Activated CD4-positive, alpha-beta memory T cell treated with anti-CD3 and anti-CD28 coated beads, Interleukin-2, amount 10 ng/mL, durations not matched to agents 7 days and 5 days (primary cell): ENCODE measurements around the gene LRRC4B. TPM values are rescaled to one million over a fixed set of nuclear protein-coding genes. Genes with fewer than 3 reads are reported as not detected.

ENCODE experiments used
- CTCF ChIA-PET: fragments of 350-600 bp; sonication (Branson Sonifier 250); formaldehyde crosslinking; loops from one replicate; lab custom pipeline; 2021; ENCODE audit warnings: antibody characterized with exemption, inconsistent platforms; lab: Charles Lee
- POLR2A ChIA-PET: fragments of 350-600 bp; sonication (Branson Sonifier 250); formaldehyde crosslinking; loops from one replicate; lab custom pipeline; 2021; ENCODE audit warnings: antibody characterized with exemption; lab: Charles Lee
- DNase-seq: peaks from one replicate; pipeline ENCODE4 v3.0.0-alpha.2; 2020
- H3K27ac Mint-ChIP-seq: one replicate; pipeline ENCODE4 v1.8.0; 2021; ENCODE audit warnings: mild to moderate bottlenecking, mixed read lengths
- H3K27me3 Mint-ChIP-seq: one replicate; pipeline ENCODE4 v1.8.0; 2021; ENCODE audit warnings: mixed read lengths
- H3K36me3 Mint-ChIP-seq: one replicate; pipeline ENCODE4 v1.8.0; 2021; ENCODE audit warnings: low read depth, mixed read lengths
- H3K4me1 Mint-ChIP-seq: one replicate; pipeline ENCODE4 v1.8.0; 2021; ENCODE audit warnings: mixed read lengths
- H3K4me3 Mint-ChIP-seq: one replicate; pipeline ENCODE4 v1.8.0; 2021; ENCODE audit warnings: mild to moderate bottlenecking, mixed read lengths
- H3K9me3 Mint-ChIP-seq: one replicate; pipeline ENCODE4 v1.8.0; 2021; ENCODE audit warnings: mixed read lengths
- total RNA-seq, 2 experiments: library from RNA; stranded (reverse); gene quantifications; one replicate each; pipeline ENCODE4 v1.2.3, GENCODE V29; 2021

Gene LRRC4B
- total RNA-seq, 2 experiments from 2014 or later = not detected

- no peak for DNase-seq
- ChIA-PET CTCF (interaction anchor here (0.7 to 3.7 kb wide), 7 partner anchors 10 to 198 kb away, joined by 3 to 19 read pairs (median 7); no protein-coding TSS in a partner anchor), POLR2A (no interaction called here)
- H3K27ac Mint-ChIP-seq = no peak overlapping the region
- H3K9me3 Mint-ChIP-seq = no peaks in the 10 kb centered on the region
- peaks cover 45% of the 10 kb centered on the region for H3K27me3 Mint-ChIP-seq
- H3K4me1 Mint-ChIP-seq = peaks cover 10% of the 10 kb centered on the region
- H3K36me3 Mint-ChIP-seq = no peaks in the 10 kb centered on the region
- H3K4me3 Mint-ChIP-seq = no peak overlapping the region
Observed at GRCh38 chr19:50555033-50555432, 13.2 kb downstream of the LRRC4B start.

DNA sequence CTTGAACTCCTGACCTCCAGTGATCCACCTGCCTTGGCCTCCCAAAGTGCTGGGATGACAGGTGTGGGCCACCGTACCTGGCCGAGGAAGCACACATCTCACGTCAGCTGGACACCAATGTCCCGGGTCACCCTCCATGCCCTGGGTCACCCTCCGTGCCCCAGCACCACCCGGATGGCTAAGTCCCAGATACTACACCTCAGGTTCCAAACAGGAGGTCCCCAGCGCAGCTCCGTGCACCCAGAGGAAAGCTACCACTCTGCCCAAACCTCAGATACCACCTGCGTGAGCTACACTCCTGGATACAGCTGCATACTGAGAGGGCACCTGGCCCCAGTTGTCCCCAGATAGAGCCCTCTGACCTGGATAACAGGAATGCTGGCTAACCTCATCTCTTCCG, 14.0 kb downstream of the LRRC4B start:
- no peak for DNase-seq
- Mint-ChIP-seq H3K9me3 (no peaks in the 10 kb centered on the region), H3K36me3 (no peaks in the 10 kb centered on the region), H3K27ac (no peak overlapping the region), H3K4me1 (peaks cover 10% of the 10 kb centered on the region), H3K27me3 (peaks cover 46% of the 10 kb centered on the region), H3K4me3 (no peak overlapping the region)
- ChIA-PET POLR2A (no interaction called here), CTCF (interaction anchor here (1.0 to 3.7 kb wide), 3 partner anchors 9 to 197 kb away, joined by 3 to 19 read pairs (median 5); no protein-coding TSS in a partner anchor)

DNA sequence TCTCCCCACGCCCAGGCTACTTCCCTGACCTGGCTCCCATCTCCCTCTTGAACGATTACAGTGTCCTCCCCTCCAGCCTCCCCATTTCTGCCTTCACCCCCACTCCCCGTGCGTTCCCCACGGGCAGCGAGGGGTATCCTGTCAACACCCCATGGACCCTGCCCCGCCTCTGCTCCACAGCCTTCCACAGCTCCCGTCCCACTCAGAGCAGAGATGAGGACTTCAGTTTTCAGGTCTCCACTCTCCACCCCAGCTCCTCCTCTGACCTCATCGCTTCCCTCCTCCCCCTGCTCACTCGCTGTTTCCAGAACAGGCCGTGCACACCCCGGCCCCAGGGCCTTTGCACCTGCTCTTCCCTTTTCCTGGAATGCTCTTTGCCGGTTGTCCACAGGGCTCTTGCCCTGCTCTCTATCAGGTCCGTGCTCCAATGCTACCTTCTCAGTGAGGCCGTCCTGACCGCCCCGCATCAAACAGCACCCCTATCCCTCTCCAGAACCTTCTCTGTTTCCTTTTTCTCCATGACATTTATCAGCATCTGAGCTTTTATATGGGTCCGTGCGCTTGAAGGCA, 15.0 kb downstream of the LRRC4B start:
- H3K9me3 Mint-ChIP-seq = no peaks in the 10 kb centered on the region
- ChIA-PET CTCF (no interaction called here), POLR2A (no interaction called here)
- H3K36me3 Mint-ChIP-seq = no peaks in the 10 kb centered on the region
- H3K27me3 Mint-ChIP-seq = peaks cover 44% of the 10 kb centered on the region
- no peak for DNase-seq
- no peak overlapping the region for H3K4me3 Mint-ChIP-seq
- H3K4me1 Mint-ChIP-seq = peaks cover 10% of the 10 kb centered on the region
- H3K27ac Mint-ChIP-seq = no peak overlapping the region

GRCh38 chr19:50552540-50552939, 15.7 kb downstream of the LRRC4B start:
- no peak for DNase-seq
- H3K36me3 Mint-ChIP-seq = no peaks in the 10 kb centered on the region
- H3K27me3 Mint-ChIP-seq = peaks cover 41% of the 10 kb centered on the region
- ChIA-PET POLR2A (no interaction called here), CTCF (no interaction called here)
- H3K4me1 Mint-ChIP-seq = peaks cover 10% of the 10 kb centered on the region
- no peak overlapping the region for H3K27ac Mint-ChIP-seq
- no peak overlapping the region for H3K4me3 Mint-ChIP-seq
- no peaks in the 10 kb centered on the region for H3K9me3 Mint-ChIP-seq

DNA sequence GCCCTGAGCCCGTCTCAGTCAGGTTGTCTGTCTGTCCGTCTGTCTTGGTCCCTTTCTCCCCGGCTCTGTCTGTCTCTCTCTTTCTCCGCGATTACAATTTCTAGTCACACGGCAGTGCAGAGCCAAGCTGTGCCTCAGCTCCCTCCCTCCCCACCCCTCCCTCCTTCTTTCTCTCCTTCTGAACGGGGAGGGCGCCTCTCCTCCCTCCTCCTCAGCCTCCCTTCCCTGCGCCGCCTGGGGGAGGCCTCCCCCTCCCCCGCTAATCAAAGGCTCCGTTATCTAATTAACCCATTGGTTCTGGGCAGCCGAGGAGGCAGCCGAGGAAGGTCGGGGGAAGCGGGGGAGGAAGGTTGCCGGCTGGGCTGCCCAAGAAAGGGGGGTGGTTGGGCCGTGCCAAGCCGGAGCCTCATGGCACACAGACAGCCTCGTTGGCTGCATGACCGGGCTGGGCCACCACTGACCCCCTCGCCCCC, 16.5 kb downstream of the LRRC4B start:
- no peaks in the 10 kb centered on the region for H3K9me3 Mint-ChIP-seq
- H3K36me3 Mint-ChIP-seq = no peaks in the 10 kb centered on the region
- peaks cover 10% of the 10 kb centered on the region for H3K4me1 Mint-ChIP-seq
- DNase-seq = no peak
- ChIA-PET POLR2A (no interaction called here), CTCF (no interaction called here)
- no peak overlapping the region for H3K4me3 Mint-ChIP-seq
- no peak overlapping the region for H3K27ac Mint-ChIP-seq
- H3K27me3 Mint-ChIP-seq = peaks cover 37% of the 10 kb centered on the region

GRCh38 chr19:50551034-50551714, 17.1 kb downstream of the LRRC4B start:
- CTCF ChIA-PET = no interaction called here
- Mint-ChIP-seq H3K27ac (no peak overlapping the region), H3K36me3 (no peaks in the 10 kb centered on the region), H3K9me3 (no peaks in the 10 kb centered on the region), H3K4me3 (no peak overlapping the region), H3K4me1 (peaks cover 6% of the 10 kb centered on the region), H3K27me3 (peaks cover 33% of the 10 kb centered on the region)
- POLR2A ChIA-PET = no interaction called here
- no peak for DNase-seq

- POLR2A ChIA-PET = no interaction called here
- H3K27me3 Mint-ChIP-seq = peaks cover 33% of the 10 kb centered on the region
- H3K4me3 Mint-ChIP-seq = no peak overlapping the region
- no peaks in the 10 kb centered on the region for H3K36me3 Mint-ChIP-seq
- peaks cover 4% of the 10 kb centered on the region for H3K4me1 Mint-ChIP-seq
- H3K27ac Mint-ChIP-seq = no peak overlapping the region
- H3K9me3 Mint-ChIP-seq = no peaks in the 10 kb centered on the region
- no peak for DNase-seq
- CTCF ChIA-PET = no interaction called here
Observed at GRCh38 chr19:50550594-50550966, 17.7 kb downstream of the LRRC4B start.

GRCh38 chr19:50549927-50550593, 18.2 kb downstream of the LRRC4B start:
- H3K36me3 Mint-ChIP-seq = no peaks in the 10 kb centered on the region
- no peaks in the 10 kb centered on the region for H3K9me3 Mint-ChIP-seq
- DNase-seq = no peak
- H3K4me1 Mint-ChIP-seq = no peaks in the 10 kb centered on the region
- no peak overlapping the region for H3K27ac Mint-ChIP-seq
- peaks cover 29% of the 10 kb centered on the region for H3K27me3 Mint-ChIP-seq
- ChIA-PET CTCF (no interaction called here), POLR2A (no interaction called here)
- H3K4me3 Mint-ChIP-seq = no peak overlapping the region

- H3K36me3 Mint-ChIP-seq = no peaks in the 10 kb centered on the region
- H3K9me3 Mint-ChIP-seq = no peaks in the 10 kb centered on the region
- no peak for DNase-seq
- H3K4me1 Mint-ChIP-seq = no peaks in the 10 kb centered on the region
- no peak overlapping the region for H3K4me3 Mint-ChIP-seq
- POLR2A ChIA-PET = no interaction called here
- H3K27ac Mint-ChIP-seq = no peak overlapping the region
- H3K27me3 Mint-ChIP-seq = peaks cover 27% of the 10 kb centered on the region
- CTCF ChIA-PET = interaction anchor here (0.5 kb wide), 1 partner anchor 160 kb away, joined by 3 read pairs; no protein-coding TSS in a partner anchor
Observed at GRCh38 chr19:50549059-50549926, 18.9 kb downstream of the LRRC4B start.

DNA sequence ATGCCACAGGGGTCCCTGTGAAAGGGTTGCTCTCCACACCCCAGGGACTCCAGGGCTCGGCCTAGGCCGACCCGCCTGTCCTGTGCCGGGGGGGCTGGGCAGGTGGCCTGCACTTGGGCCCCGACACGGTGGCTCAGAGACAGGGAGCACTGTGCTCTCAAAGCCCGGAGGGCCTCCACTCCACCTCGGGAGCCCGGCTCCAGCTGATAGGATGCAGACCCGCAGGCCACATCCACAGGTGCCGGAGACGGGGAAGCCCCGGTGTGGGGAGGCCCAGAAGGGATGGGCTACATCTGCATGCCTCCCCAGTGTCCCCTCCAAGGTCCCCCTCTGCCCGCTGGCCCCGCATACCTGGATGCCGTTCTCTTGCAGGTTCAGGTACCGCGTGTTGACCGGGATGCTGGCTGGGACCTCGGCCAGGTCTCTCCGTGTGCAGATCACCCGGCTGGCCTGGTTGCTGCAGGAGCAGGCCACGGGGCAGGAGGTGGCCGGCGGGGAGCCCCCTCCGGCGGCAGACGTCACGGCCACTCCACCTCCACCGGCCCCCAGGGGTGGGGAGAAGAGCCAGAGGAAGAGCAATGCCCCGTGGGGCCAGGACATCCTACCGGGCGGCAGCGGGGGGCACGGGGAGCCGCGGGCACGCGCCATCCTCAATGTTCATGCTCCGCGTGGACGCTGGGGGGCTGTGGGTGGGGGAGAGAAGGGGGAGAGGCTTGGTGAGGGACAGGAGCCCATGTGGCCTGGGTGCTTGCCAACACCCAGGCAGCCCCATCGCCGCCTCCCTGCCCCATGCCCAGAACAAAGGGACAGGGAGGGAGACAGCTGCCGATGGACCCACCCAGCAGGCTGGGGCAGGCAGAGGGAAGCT, 19.8 kb downstream of the LRRC4B start:
- CTCF ChIA-PET = no interaction called here
- no peak overlapping the region for H3K4me3 Mint-ChIP-seq
- POLR2A ChIA-PET = no interaction called here
- DNase-seq = no peak
- H3K27me3 Mint-ChIP-seq = peaks cover 23% of the 10 kb centered on the region
- H3K9me3 Mint-ChIP-seq = no peaks in the 10 kb centered on the region
- no peak overlapping the region for H3K27ac Mint-ChIP-seq
- no peaks in the 10 kb centered on the region for H3K36me3 Mint-ChIP-seq
- H3K4me1 Mint-ChIP-seq = no peaks in the 10 kb centered on the region

- POLR2A ChIA-PET = no interaction called here
- no peak overlapping the region for H3K4me3 Mint-ChIP-seq
- no peaks in the 10 kb centered on the region for H3K9me3 Mint-ChIP-seq
- no peak for DNase-seq
- CTCF ChIA-PET = no interaction called here
- peaks cover 16% of the 10 kb centered on the region for H3K27me3 Mint-ChIP-seq
- H3K27ac Mint-ChIP-seq = no peak overlapping the region
- H3K36me3 Mint-ChIP-seq = no peaks in the 10 kb centered on the region
- no peaks in the 10 kb centered on the region for H3K4me1 Mint-ChIP-seq
Observed at GRCh38 chr19:50547385-50548190, 20.6 kb downstream of the LRRC4B start.
